NT2/D1 (cell line): ENCODE measurements around the gene LAYN.

Experiments used
- DNase-seq: peaks from one replicate; pipeline ENCODE4 v3.0.0-alpha.2; 2011; ENCODE audit warnings: low read depth, low spot score
- H3K27me3 ChIP-seq: 2 replicates; pipeline ENCODE4 v1.6.0; 2011; ENCODE audit warnings: mild to moderate bottlenecking; ENCODE audit not compliant: insufficient read length, insufficient read depth
- H3K36me3 ChIP-seq: 2 replicates; pipeline ENCODE4 v1.6.1; 2011; ENCODE audit warnings: mild to moderate bottlenecking, low read length, mixed read lengths; ENCODE audit not compliant: insufficient read depth, insufficient read length
- H3K4me1 ChIP-seq: 2 replicates; pipeline ENCODE4 v1.5.1; 2011; ENCODE audit not compliant: insufficient read depth, insufficient read length
- H3K4me3 ChIP-seq: 2 replicates; pipeline ENCODE4 v1.5.1; 2011; ENCODE audit warnings: low read depth; ENCODE audit not compliant: insufficient read length
- H3K9ac ChIP-seq: 2 replicates; pipeline ENCODE4 v1.6.0; 2011; ENCODE audit warnings: low read depth; ENCODE audit not compliant: insufficient read length
- H3K9me3 ChIP-seq: 2 replicates; pipeline ENCODE4 v1.5.1; 2011; ENCODE audit warnings: mild to moderate bottlenecking, low read length; ENCODE audit not compliant: insufficient read depth
- SUZ12 ChIP-seq: IDR thresholded peaks from 2 replicates; pipeline ENCODE4 v1.6.1; 2011; ENCODE audit not compliant: insufficient read length, insufficient read depth; ENCODE audit errors: extremely low read depth
- YY1 ChIP-seq: IDR thresholded peaks from 2 replicates; pipeline ENCODE4 v1.6.1; 2011; ENCODE audit not compliant: insufficient read length, insufficient read depth
- ZNF274 ChIP-seq: IDR thresholded peaks from 2 replicates; pipeline ENCODE4 v1.6.1; 2011; ENCODE audit warnings: mild to moderate bottlenecking, low read depth, low read length

Gene LAYN

DNA sequence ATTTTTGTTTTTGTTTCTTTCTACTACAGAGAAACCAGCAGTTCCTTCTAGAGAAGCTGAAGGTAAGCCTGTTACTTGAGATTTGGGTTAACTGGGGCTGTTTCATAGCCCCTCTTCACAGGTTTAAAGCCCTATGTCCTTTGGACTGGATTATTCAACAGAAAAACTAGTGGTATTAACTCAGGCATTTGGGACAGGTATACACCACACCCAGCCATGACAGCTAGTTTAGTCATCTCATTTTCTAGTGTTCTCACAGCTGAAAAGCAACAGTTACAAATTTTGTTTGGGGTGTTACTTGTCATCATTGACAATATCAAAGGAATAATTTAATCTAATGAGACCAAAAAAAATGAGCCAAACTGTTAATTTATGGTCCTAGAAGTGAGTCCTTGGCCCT lies 14.0 kb downstream of the LAYN start:
- DNase-seq, result no peak
- H3K4me3 ChIP-seq, result no peak overlapping the region
- H3K27me3 ChIP-seq, result no peaks in the 10 kb centered on the region
- H3K9ac ChIP-seq, result no peak overlapping the region
- no peak for TF ChIP-seq YY1
- TF ChIP-seq ZNF274, result no peak
- TF ChIP-seq SUZ12, result no peak
- H3K36me3 ChIP-seq, result peaks cover 6% of the 10 kb centered on the region
- H3K9me3 ChIP-seq, result peaks cover 17% of the 10 kb centered on the region
- no peaks in the 10 kb centered on the region for H3K4me1 ChIP-seq

DNA sequence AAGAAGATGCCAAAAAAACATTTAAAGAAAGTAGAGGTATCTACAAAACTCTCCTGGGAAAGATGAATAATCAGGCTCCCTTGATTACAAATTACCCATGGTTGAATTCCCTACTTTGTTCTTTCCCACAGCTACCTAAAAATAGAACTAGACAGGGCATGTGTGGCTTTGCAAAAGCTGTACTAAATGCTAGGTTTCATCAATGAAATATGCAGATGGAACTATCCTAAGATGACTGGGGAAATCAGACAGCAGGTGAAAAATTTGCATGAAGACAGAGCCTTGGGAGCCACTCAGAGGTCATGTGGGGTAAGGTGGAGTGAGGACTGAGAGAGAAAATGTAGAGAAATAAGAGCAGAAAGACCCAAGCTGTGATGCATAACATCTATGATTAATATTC lies 14.7 kb downstream of the LAYN start:
- H3K4me3 ChIP-seq, result no peak overlapping the region
- DNase-seq, result no peak
- no peaks in the 10 kb centered on the region for H3K4me1 ChIP-seq
- peaks cover 17% of the 10 kb centered on the region for H3K9me3 ChIP-seq
- TF ChIP-seq YY1 (no peak), SUZ12 (no peak), ZNF274 (no peak)
- no peaks in the 10 kb centered on the region for H3K27me3 ChIP-seq
- H3K9ac ChIP-seq, result no peak overlapping the region
- peaks cover 11% of the 10 kb centered on the region for H3K36me3 ChIP-seq

DNA sequence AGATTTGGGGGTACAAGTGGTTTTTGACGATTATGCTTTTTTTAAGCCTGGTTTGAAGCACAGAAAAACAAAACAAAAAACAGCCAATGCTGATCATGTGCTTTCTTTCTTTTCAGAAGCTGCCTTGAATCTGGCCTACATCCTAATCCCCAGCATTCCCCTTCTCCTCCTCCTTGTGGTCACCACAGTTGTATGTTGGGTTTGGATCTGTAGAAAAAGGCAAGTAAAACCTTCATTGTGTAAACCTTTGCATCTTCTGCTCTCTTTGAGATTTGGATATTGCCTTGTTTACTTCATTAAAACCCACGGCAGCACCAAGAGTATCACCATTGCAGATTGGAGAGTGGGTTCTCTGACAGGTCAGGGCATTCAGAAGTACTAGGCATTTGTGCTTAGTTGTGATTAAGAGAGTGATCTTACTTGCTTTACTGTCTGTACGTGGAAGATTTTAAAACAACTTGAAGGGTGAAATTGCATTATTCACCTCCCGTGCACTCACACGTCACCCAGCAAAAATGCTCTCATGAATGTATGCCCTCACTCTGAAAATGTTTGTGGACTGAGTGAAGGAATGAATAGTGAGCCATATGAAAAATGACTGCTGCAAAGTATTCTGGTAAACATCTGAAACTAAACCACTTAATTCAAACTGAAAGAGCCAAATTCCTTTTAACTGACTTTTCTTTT lies 17.0 kb downstream of the LAYN start:
- Histone ChIP-seq H3K9me3 (peaks cover 17% of the 10 kb centered on the region), H3K9ac (no peak overlapping the region), H3K27me3 (no peaks in the 10 kb centered on the region), H3K36me3 (peaks cover 11% of the 10 kb centered on the region), H3K4me1 (no peaks in the 10 kb centered on the region), H3K4me3 (no peak overlapping the region)
- DNase-seq, result no peak
- no peak for TF ChIP-seq SUZ12
- TF ChIP-seq ZNF274, result no peak
- TF ChIP-seq YY1, result no peak

DNA sequence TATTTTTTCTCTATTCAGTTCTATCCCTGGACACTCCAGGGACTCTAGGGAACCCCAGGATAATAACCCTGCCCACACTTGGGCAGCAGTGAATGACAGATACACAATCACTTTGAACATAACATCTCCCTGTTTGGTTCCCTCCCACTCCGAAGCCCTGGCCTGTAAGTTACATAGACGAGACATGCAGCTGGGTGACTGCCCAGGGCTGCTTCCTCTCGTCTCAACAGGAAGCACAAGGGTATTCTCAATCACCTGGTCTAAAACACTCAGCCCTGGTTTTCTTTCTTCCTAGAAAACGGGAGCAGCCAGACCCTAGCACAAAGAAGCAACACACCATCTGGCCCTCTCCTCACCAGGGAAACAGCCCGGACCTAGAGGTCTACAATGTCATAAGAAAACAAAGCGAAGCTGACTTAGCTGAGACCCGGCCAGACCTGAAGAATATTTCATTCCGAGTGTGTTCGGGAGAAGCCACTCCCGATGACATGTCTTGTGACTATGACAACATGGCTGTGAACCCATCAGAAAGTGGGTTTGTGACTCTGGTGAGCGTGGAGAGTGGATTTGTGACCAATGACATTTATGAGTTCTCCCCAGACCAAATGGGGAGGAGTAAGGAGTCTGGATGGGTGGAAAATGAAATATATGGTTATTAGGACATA lies 19.4 kb downstream of the LAYN start:
- DNase-seq, result no peak
- TF ChIP-seq SUZ12 (no peak), ZNF274 (no peak), YY1 (no peak)
- H3K9ac ChIP-seq, result no peak overlapping the region
- H3K36me3 ChIP-seq, result peaks cover 11% of the 10 kb centered on the region
- H3K4me3 ChIP-seq, result no peak overlapping the region
- H3K4me1 ChIP-seq, result no peaks in the 10 kb centered on the region
- H3K27me3 ChIP-seq, result no peaks in the 10 kb centered on the region
- peaks cover 17% of the 10 kb centered on the region for H3K9me3 ChIP-seq

DNA sequence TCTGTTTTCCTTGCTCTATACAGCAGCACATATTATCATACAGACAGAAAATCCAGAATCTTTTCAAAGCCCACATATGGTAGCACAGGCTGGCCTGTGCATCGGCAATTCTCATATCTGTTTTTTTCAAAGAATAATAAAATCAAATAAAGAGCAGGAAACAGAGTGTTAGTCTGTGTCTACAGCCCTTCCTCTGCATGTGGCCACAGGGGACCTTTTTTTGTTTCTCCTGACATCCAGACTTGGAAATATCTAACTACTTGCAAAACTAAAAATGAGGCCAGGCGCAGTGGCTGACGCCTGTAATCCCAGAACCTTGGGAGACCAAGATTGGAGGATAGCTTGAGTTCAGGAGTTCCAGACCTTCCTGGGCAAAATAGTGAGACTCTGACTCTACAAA lies 20.3 kb downstream of the LAYN start:
- H3K36me3 ChIP-seq, result peaks cover 11% of the 10 kb centered on the region
- H3K9ac ChIP-seq, result no peak overlapping the region
- H3K4me3 ChIP-seq, result no peak overlapping the region
- no peaks in the 10 kb centered on the region for H3K4me1 ChIP-seq
- H3K9me3 ChIP-seq, result peaks cover 10% of the 10 kb centered on the region
- TF ChIP-seq ZNF274, result no peak
- TF ChIP-seq YY1, result no peak
- no peak for TF ChIP-seq SUZ12
- DNase-seq, result no peak
- no peaks in the 10 kb centered on the region for H3K27me3 ChIP-seq

DNA sequence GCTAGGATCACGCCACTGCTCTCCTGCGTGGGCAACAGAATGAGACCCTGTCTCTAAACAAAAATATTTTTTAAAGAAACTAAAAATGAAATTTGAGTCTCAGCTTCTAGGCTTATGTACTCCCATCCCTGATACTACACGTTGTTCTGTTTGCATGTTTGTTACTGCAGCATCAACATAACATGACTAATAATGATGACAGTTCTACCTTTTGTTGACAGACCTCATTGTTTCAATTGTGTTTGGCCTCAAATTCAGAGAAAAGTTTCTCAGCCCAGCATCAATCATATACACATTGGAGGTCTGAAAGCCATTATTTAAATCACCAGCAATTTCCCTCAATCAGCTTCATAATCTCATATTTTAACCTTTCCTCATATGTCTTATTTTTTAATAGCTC lies 20.8 kb downstream of the LAYN start:
- Histone ChIP-seq H3K4me3 (no peak overlapping the region), H3K9ac (no peak overlapping the region), H3K4me1 (no peaks in the 10 kb centered on the region), H3K9me3 (peaks cover 5% of the 10 kb centered on the region), H3K36me3 (peaks cover 8% of the 10 kb centered on the region), H3K27me3 (no peaks in the 10 kb centered on the region)
- DNase-seq, result no peak
- TF ChIP-seq SUZ12 (no peak), YY1 (no peak)

DNA sequence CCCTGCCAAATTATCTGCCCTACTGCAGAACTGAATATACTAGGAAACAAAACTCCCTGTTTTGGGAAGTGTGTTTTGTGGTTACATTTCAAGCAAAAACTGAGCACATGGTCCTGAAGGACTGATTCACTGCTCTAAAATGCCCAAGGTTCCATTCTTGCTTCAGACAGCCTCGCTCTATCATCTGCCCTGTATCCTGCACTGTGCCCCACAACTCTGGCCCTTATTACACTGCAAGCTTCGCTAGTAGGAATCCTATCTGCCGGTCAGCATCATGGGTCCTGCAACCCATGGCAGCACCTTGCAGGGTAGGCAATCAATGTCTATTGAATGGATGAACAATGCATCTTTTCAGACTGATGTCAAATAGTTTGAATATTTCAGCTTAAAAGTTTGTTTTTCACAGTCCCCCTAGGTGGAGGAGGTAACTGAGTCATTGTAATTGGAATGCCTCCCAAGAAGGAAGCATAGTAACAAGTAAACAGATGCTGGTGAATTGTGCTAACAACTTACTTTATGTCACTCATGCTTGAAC lies 21.3 kb downstream of the LAYN start:
- no peaks in the 10 kb centered on the region for H3K27me3 ChIP-seq
- no peaks in the 10 kb centered on the region for H3K9me3 ChIP-seq
- no peak overlapping the region for H3K9ac ChIP-seq
- peaks cover 7% of the 10 kb centered on the region for H3K36me3 ChIP-seq
- TF ChIP-seq YY1, result no peak
- TF ChIP-seq SUZ12, result no peak
- TF ChIP-seq ZNF274, result no peak
- DNase-seq, result peak; percentile 38
- H3K4me1 ChIP-seq, result no peaks in the 10 kb centered on the region
- H3K4me3 ChIP-seq, result no peak overlapping the region
